ENCODE results near the gene FANCE.

The FANCE gene

DNA sequence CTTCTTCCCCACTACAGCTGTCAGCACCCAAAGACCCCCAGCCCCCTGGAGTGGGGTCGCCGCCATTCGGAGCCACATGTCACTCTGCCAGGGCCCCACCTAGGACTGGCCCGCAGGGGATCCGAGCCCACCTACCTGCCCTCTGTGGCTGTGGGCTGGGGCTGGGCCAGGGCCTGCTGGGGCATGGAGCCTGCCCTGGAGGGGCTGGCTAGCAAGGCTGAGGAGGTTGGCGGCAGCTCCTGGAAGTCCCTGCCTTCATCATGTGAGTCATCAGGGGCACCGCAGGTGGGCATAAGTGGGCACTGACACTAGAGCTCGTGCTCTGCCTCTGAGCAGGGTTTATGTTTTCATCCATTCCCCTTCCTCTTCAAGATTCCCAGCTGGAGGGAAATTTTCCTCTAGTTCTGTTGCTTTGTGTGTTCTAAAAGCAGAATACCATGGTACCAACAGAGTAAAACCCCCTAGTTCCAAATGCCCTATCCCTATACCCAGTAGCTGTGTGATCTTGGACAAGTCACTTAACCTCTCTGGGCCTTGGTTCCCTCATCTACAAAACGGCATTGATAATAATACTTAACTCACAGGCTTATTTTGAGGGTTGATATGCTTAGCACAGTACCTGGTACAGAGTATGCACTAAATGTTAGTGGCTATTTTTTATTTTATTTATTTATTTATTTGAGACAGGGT, 8.7 kb upstream of the FANCE start:
- TF ChIP-seq ZFX (IDR thresholded peaks at IDR 0.05; ENCODE audit: borderline replicate concordance), result no peak
- TF ChIP-seq, protein P1, sequence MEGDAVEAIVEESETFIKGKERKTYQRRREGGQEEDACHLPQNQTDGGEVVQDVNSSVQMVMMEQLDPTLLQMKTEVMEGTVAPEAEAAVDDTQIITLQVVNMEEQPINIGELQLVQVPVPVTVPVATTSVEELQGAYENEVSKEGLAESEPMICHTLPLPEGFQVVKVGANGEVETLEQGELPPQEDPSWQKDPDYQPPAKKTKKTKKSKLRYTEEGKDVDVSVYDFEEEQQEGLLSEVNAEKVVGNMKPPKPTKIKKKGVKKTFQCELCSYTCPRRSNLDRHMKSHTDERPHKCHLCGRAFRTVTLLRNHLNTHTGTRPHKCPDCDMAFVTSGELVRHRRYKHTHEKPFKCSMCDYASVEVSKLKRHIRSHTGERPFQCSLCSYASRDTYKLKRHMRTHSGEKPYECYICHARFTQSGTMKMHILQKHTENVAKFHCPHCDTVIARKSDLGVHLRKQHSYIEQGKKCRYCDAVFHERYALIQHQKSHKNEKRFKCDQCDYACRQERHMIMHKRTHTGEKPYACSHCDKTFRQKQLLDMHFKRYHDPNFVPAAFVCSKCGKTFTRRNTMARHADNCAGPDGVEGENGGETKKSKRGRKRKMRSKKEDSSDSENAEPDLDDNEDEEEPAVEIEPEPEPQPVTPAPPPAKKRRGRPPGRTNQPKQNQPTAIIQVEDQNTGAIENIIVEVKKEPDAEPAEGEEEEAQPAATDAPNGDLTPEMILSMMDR (IDR thresholded peaks at IDR 0.05), result no peak
- H3K27ac ChIP-seq, result no peak overlapping the region

DNA sequence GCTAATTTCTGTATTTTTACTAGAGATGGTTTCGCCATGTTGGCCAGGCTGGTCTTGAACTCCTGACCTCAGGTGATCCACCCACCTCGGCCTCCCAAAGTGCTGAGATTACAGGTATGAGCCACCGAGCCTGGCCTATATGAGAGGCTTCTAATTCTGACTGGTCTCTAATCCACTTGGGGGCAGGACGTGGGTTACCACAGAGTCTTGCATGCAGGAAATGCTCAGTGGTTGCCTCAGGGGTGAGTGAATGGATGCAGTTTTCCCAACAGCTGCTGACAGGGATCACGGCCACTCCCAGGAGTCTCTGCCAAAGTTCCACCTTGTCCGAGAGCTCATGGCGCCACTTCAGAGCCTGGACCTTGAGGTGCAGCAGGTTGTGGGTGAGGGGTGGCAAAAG, 6.4 kb upstream of the FANCE start:
- TF ChIP-seq ZFX (IDR thresholded peaks at IDR 0.05; ENCODE audit: borderline replicate concordance), result no peak
- TF ChIP-seq, protein P1 (IDR thresholded peaks at IDR 0.05), result no peak
- no peak overlapping the region for H3K27ac ChIP-seq

DNA sequence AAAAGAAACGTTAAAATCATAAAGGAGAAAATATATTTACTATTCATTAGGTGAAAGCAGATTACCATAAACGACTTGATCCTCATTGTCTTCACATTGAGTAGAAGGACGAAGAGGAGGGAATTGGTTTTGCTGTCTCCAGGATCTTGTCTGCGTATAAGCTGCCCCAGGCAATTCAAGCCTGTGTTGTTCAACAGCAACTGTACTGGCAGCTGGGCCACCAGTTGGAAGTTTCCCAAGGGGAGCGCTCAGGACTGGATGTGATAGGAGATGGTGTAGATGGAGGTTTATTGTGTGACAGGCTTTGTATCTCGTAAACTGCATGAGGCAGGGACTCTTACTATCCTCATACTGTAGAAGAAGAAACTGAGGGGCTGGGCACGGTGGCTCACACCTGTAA, 3.9 kb upstream of the FANCE start:
- no peak overlapping the region for H3K27ac ChIP-seq
- no peak for TF ChIP-seq ZFX (IDR thresholded peaks at IDR 0.05; ENCODE audit: borderline replicate concordance)
- TF ChIP-seq, protein P1 (IDR thresholded peaks at IDR 0.05), result no peak

DNA sequence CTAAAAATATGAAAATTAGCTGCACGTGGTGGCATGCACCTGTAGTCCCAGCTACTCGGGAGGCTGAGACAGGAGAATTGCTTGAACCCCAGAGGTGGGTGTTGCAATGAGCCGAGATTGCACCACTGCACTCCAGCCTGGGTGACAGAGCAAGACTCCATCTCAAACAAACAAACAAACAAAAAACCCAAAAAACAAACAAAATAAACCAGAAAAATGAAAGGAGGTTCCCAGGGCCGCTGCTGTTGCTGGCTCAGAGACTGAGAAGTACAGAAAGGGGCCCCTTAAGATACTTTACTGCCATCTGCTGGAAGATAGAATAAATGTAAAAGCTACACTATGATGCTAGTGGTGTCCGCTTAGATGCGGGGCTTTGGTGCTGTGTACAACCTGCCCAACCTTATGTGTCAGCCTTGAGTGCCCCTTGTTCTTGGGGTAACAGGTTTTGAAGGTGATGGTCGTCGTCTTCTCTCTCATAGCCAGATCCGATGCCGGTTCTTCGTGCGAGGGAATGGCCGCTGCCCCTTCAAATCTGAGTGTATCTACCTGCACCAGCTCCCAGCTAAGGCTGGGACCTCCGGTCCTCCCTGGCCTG, 2.8 kb upstream of the FANCE start:
- TF ChIP-seq ZFX (IDR thresholded peaks at IDR 0.05; ENCODE audit: borderline replicate concordance), result no peak
- TF ChIP-seq, protein P1 (IDR thresholded peaks at IDR 0.05), result peak; percentile 82
- no peak overlapping the region for H3K27ac ChIP-seq

DNA sequence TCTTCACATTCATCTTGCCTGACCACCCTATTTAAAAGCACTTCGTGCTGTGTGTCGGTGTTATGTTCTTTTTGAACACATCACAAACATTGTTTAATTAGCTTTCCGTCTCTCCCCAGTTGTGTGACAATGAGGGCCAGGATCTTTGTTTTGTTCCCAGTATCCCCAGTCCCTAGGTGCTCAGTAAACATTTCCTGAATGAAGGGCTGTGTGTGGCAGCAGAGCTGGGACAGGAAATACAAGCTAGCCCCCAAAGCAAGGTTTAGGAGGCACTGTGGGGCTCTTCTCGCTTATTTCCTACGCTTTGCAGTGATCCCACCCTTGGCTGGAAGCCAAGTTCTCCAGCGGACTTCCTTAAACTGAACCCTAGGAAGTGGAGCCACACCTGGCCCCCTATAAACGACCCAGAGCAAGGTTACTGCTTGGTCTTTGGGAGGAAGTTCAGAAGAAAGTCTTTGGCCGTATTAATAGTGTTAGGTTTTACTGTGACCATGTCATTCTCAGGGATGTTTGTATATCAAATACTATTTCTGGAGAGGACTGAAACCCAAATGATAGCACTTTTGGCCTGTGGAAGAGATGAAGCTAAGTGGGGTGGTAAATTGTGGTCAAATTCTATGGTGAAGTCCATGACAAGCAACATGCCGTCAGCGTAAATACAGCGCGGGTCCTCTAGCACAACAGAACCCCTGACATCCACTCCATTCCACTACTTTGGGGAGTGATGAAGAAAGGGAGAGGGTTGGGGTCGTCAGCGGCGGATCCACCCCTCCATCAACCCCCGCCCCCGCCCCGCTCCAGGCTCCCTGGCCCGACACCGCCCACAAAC, 570 bp upstream of the FANCE start:
- TF ChIP-seq ZFX (IDR thresholded peaks at IDR 0.05; ENCODE audit: borderline replicate concordance), result no peak
- TF ChIP-seq, protein P1 (IDR thresholded peaks at IDR 0.05), result no peak
- H3K27ac ChIP-seq, result no peak overlapping the region

DNA sequence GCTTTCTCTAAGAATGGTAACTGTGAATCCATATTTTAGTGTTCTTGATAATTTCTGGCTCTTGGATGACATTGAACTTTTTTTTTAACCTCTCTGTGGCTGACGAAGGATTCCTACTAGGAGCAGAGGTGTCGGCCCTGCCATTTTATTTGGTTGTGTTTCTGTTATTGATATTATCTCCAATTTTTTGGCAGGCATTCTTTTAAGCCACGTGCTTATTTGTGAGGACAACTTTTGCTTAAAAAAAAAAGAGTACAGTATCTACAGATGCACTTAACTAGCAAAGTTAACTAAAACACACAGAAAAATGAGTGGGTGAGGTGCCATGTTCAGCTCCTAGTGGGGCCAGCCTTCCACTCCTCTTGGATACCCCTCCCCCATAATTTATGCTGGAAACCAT, 1.1 kb downstream of the FANCE start:
- peak overlapping the region; percentile 59; the same call in 1 of the 2 replicates for H3K27ac ChIP-seq
- TF ChIP-seq, protein P1 (IDR thresholded peaks at IDR 0.05), result no peak
- no peak for TF ChIP-seq ZFX (IDR thresholded peaks at IDR 0.05; ENCODE audit: borderline replicate concordance)

Measured in 22Rv1 (cell line).